GM18861 (cell line): ENCODE measurements around the gene PCLAF.
"Not testable (repeated sequence)": the region's sequence is repeated elsewhere in the genome, so short reads cannot be mapped to it uniquely, and the experiment has no call there.

ENCODE experiments used
- ATAC-seq: cut with Tn5 transposase; IDR thresholded peaks from one replicate; pipeline ENCODE4 v1.9.1; 2021; ENCODE audit not compliant: unreplicated experiment

Gene PCLAF

DNA sequence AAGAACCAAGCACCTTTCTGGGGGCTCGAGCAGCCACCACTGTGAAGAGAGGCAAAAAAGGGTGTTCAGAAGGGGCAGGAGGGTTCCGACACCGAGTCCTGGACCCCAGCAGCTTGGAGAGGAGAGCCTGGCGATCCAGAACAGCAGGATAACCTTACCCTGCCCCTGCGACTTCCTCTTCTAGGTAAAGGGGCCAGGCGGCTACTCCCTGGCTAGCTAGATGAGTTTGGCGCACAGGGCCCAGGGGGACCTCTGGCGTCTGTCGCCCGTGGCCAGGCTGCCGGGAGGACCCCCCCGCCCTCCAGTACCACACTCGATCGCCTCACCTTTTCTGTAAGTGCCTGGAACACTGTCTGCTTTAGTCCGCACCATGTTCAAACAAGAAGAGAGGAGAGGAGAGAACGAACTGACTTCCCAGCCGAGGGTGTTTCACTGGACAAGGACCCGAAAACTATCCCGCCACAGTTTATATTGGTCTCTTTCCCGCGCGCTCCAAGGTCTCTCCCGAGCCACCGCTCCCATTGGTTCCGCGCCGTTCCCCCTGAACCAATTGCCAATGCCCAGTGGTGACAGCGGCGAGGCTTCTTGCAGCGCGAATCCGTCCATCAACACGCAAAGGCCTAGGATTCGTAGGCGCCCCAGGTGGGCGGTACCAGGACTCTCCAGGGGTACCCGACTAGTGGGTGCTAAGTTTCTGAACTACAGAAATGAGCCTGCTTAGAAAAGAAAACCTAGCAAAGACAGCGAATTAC, at the start of gene PCLAF:
Gene PCLAF, minus strand, starts transcription at position 442 of the 752 bp plus-strand sequence. Its CDS starts 70 bp downstream, at position 372.
- peak; percentile 94 for ATAC-seq

GRCh38 chr15:64430000-64430735, 48.9 kb upstream of the PCLAF start:
- no peak for ATAC-seq

- no peak for ATAC-seq
Observed at GRCh38 chr15:64429448-64429847, 48.2 kb upstream of the PCLAF start.

DNA sequence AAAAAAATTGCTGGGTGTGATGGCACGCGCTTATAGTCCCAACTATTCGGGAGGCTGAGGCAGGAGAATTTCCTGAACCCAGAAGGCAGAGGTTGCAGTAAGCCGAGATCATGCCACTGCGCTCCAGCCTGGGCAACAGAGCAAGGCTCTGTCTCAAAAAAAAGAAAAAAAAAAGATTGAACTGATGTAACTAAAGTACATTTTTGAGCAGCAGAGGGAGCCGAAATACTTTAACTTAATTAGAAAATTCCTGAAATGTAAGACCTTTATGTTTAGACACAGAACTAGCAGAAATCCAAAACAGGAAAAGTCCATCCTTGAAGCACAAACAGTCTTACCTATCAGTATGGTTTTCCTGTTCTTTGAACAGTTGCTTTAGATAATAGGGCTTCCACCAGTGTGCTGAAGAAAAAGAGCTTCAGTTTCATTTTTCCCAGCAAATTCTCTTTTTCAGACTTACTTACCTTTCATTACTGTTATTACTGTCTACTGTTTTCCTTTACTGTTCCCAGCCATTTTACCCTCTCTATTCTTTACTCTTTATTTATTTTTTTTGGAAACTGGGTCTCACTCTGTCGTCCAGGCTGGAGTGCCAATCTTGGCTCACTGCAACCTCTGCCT, 45.7 kb upstream of the PCLAF start:
- ATAC-seq, result no peak

- no peak for ATAC-seq
Observed at GRCh38 chr15:64425221-64425620, 44.0 kb upstream of the PCLAF start.

- no peak for ATAC-seq
Observed at GRCh38 chr15:64423970-64424369, 42.7 kb upstream of the PCLAF start.

DNA sequence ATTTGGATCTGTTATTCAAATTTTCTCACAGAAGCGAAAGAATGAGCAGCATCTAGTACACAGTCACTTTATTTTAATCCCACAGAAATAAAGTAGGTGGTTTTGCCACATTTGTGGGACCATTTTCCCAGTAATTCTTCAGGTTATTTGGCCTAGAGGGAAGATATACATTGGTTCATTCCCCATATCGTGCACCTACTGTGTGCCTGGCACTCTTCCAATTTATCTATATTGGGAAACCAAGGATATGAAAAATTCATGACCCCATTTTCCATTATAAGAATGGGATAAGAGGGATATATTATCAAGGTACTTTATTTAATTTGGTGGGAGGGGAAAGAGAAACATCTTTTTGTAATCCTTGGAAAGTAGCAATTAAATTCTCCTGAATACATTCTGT, 41.5 kb upstream of the PCLAF start:
- no peak for ATAC-seq

DNA sequence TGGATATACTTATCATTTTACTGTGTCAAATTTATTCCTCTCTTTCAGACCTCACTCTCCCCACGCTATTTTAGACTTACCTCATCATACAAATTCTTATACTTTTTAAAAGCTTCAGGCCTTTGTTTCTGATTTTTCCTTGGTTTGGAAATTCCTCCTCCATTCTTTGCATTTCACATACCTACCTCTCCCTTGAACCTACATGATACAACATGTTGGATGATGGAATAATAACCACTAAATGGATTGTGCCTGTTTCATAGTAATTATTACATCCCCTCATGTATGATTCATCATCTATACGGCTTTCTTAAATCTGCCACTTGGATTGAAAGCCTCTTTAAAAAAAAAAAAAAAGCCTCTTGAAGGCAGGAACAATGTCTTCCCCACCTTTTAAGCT, 31.0 kb upstream of the PCLAF start:
- ATAC-seq, result no peak

- ATAC-seq, result no peak
Observed at GRCh38 chr15:64400583-64400982, 19.3 kb upstream of the PCLAF start.

GRCh38 chr15:64398575-64398974, 17.3 kb upstream of the PCLAF start:
- no peak for ATAC-seq

GRCh38 chr15:64396789-64397188, 15.5 kb upstream of the PCLAF start:
- no peak for ATAC-seq

- ATAC-seq, result not testable (repeated sequence)
Observed at GRCh38 chr15:64392471-64392870, 11.2 kb upstream of the PCLAF start.

GRCh38 chr15:64389036-64389435, 7.8 kb upstream of the PCLAF start:
- ATAC-seq, result no peak

GRCh38 chr15:64387562-64388168, 6.4 kb upstream of the PCLAF start, which contains the start of gene TRIP4:
TSS of gene TRIP4 (plus strand) at chr15:64387836. CDS start at chr15:64387864, 28 bp downstream.
- ATAC-seq, result peak; percentile 97

DNA sequence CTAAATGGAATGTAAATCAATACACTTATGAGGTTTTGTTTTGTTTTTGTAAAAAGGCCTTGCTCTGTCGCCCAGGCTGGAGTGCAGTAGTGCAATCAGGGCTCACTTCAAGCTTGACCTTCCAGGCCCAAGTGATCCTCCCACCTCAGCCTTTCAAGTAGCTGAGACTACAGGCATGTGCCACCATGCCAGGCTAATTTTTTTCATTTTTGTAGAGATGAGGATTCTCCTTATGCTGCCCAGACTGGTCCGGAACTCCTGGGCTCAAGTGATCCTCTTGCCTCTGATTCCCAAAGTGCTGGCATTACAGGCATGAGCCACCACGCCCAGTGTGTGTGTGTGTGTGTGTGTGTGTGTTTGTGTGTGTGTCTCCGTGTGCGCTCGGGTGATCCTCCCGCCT, 5.0 kb upstream of the PCLAF start:
- no peak for ATAC-seq

GRCh38 chr15:64383760-64384159, 2.5 kb upstream of the PCLAF start:
- ATAC-seq, result no peak

DNA sequence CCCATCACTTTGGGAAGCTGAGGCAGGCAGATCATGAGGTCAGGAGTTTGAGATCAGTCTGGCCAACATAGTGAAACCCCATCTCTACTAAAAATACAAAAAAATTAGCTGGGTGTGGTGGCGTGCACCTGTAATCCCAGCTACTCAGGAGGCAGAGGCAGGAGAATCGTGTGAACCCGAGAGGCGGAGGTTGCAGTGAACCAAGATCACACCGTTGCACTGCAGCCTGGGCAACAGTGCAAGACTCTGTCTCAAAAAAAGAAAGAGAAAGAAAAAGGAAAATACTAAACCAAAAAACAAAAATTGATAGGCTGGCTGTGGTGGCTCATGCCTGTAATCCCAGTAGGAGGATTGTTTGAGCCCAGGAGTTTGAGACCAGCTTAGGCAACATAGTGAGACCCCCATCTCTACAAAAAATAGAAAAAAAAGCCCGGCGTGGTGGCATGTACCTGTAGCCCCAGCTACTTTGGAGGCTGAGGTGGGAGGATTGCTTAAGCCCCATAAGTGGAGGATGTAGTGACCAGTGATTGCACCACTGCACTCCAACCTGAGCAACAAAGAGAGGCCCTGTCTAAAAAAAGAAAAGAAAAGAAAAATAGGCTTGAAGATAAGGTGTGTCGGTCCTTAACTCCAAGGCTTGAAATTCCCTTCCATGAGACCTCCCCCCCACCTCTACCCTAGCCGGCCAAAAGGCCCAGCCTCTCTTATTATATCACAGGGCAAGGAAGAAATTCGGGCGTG, 941 bp downstream of the PCLAF start:
- ATAC-seq, result not testable (repeated sequence)

- no peak for ATAC-seq
Observed at GRCh38 chr15:64379216-64379960, 1.9 kb downstream of the PCLAF start.

DNA sequence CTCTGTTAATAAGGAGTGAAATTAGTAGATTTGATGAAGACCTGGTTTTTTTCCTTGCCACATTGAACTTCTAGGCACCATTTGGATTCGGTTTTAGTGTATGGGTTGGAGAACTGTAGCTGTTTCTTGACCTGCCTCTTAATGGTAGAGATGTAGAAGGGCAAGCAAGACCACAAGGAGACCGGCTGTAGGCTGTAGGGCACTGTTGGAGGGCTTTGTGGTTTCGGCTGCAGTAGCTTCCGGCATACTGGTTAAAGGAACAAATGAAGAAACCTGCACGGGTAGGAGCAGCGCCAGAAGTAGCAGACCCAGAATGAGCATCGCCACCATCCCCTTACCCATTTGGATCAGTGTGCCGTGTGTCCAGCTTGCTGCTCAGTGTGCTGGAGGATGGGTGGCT, 7.9 kb downstream of the PCLAF start:
- no peak for ATAC-seq

DNA sequence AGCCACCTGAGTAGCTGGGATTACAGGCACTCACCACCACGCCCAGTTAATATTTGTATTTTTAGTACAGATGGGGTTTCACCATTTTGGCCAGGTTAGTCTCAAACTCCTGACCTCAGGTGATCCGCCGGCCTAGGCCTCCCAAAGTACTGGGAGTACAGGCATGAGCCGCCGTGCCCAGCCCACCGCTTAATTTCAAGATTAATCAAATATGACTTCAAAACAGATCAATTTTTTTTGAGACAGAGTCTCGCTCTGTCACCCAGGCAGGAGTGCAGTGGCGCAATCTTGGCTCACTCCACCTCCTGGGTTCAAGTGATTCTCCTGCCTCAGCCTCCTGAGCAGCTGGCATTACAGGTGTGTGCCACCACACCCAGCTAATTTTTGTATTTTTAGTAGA, 9.9 kb downstream of the PCLAF start:
- not testable (repeated sequence) for ATAC-seq
